Measurements from ENCODE around the gene TMEM52.

TMEM52 gene

DNA sequence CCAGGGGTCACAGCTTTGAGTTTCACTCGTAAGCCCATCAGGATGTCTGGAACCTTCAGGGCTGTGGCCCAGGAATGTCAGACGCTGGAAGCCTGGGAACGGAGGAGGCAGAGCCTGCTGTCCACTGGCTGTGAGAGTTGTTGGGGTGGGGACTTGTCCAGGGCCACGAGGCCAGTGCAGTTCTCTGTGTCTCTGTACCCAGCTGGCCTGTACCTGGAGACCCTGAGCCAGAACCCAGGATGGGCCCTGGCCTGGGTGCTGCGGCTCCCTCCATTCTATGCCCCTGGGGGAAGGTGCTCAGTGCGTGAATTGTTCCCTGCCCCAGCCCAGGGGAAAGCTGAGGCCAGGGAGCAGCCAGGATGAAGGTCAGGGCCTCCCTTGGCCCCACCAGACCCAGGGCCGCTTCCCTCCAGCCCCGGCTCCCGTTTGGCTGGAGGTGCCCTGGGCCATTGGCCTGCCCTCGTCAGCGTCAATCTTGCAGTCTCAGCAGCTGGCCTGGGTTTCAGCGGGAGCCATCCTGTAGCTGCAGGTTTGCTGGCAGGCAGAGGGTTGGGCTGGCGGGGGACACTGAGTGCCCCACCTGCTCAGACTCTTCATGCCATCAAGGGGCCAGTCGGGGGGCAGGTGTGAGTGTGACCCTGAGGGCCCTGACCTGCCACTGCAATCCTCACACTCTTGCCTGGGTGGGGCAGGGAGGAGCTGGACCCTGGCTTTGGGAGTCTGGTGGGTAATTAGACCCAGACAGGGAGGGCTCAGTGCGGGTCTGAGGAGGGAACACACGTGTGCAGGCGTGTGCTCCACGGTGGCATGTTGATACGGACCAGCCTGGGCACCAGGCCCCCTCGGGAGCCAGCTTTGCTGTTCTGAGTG is 4.7 kb downstream of the TMEM52 start:
- Histone ChIP-seq H3K27me3 (no peaks in the 10 kb centered on the region), H3K9me3 (no peaks in the 10 kb centered on the region), H3K4me3 (ENCODE audit: low read depth, low read length) (no peak overlapping the region), H3K36me3 (no peaks in the 10 kb centered on the region), H3K4me1 (no peaks in the 10 kb centered on the region)
- TF ChIP-seq, protein P1, sequence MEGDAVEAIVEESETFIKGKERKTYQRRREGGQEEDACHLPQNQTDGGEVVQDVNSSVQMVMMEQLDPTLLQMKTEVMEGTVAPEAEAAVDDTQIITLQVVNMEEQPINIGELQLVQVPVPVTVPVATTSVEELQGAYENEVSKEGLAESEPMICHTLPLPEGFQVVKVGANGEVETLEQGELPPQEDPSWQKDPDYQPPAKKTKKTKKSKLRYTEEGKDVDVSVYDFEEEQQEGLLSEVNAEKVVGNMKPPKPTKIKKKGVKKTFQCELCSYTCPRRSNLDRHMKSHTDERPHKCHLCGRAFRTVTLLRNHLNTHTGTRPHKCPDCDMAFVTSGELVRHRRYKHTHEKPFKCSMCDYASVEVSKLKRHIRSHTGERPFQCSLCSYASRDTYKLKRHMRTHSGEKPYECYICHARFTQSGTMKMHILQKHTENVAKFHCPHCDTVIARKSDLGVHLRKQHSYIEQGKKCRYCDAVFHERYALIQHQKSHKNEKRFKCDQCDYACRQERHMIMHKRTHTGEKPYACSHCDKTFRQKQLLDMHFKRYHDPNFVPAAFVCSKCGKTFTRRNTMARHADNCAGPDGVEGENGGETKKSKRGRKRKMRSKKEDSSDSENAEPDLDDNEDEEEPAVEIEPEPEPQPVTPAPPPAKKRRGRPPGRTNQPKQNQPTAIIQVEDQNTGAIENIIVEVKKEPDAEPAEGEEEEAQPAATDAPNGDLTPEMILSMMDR (IDR thresholded peaks at IDR 0.05; ENCODE audit: low read depth, low read length), result no peak
- no peak for DNase-seq

DNA sequence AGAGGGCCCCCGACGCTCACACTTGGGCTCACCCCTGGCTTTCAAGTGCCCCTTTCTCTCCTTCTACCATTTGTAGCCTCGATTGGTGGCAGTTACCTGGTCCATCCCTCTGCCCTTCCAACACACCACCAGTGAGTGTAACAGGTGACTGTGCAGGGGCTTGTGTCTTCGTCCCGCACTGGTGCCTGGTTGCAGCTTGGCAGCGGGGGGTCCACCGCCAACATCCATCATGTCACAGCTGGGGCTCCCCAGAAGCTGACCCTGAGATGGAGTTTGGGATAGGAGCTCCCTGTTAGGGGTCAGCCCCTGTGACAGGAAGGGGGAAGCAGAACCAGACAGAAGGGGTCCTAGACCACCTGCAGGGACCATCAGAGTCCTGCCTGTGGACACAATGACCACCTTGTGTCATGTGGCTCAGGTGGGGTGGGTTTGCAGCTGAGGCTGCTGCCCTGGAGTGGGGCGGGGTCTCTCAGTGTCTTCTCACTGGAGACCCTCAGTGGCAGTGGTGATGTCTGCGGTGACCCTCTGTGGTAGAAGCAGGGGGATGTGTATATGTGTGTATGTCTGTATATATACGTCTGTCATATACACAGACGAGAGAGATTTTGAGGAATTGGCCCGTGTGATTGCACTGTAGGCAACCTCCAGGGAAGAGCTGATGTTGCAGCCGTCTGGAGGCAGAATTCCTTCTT is 7.6 kb downstream of the TMEM52 start:
- Histone ChIP-seq H3K4me3 (ENCODE audit: low read depth, low read length) (no peak overlapping the region), H3K27me3 (no peaks in the 10 kb centered on the region), H3K9me3 (no peaks in the 10 kb centered on the region), H3K36me3 (no peaks in the 10 kb centered on the region), H3K4me1 (peaks cover 9% of the 10 kb centered on the region)
- TF ChIP-seq, protein P1 (IDR thresholded peaks at IDR 0.05; ENCODE audit: low read depth, low read length), result no peak
- no peak for DNase-seq

DNA sequence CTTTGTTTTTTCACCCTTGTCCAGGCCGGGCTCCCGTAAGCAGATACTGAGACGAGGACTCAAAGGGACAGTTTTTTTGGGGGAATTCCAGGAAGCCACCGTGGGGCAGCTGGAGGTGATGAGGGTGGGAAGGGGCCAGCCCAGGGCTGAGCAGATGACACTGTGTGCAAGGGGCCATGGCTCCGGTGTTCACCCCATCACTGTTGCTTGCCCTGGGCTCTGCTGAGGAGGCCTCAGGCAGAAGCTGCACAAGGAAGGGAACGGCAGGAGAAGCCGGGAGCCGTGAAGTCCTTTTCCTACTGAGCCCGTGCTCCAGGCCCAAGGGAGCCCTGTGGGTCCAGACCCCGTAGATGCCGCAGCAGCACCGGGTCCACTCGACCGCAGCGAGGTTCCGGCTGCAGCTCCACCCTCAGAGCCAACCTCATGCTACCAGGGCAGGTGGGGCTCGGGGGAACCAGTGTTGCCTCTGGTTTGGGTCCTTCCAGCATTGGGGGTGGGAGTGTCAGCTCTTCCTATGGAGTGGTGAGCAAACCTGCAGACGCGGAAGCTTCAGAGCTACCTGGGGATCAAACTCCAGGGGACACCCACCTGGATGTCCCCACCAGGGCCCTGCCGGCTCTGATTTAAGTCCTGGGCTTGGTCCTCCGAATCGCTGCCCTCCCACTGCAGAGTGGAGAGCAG is 8.3 kb downstream of the TMEM52 start:
- TF ChIP-seq, protein P1 (IDR thresholded peaks at IDR 0.05; ENCODE audit: low read depth, low read length), result no peak
- H3K4me3 ChIP-seq (ENCODE audit: low read depth, low read length), result no peak overlapping the region
- DNase-seq, result no peak
- H3K27me3 ChIP-seq, result no peaks in the 10 kb centered on the region
- H3K4me1 ChIP-seq, result peaks cover 15% of the 10 kb centered on the region
- H3K36me3 ChIP-seq, result no peaks in the 10 kb centered on the region
- no peaks in the 10 kb centered on the region for H3K9me3 ChIP-seq

DNA sequence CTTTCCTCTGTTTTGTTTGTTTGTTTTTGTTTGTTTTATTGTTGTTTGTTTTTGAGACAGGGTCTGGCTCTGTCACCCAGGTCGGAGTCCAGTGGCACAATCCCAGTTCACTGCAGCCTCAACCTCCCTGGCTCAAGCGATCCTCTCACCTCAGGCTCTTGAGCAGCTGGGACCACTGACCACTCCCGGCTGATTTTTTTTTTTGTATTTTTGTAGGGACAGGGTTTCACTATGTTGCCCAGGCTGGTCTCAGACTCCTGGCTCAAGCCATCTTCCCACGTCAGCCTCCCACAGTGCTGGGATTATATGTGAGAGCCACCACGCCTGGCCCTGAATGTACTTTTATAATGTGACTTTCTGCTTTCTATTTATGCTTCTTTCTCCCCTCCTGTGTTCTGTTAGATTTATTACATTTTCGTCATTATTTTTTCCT is 9.0 kb downstream of the TMEM52 start:
- no peak for DNase-seq
- H3K4me3 ChIP-seq (ENCODE audit: low read depth, low read length), result no peak overlapping the region

DNA sequence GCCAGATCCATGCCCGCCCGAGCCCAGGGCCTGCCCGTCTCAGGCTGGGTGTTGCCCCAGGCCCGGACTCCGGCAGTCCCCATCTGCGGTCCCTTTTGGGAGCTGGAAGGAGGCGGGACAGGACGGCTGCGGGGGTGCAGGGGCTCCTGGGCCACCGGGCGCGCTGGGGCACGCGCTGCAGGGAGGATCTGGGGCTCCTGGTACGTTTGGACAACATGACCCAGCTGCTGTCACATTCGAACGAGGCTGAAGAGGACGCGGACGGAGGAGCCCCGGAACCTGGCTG is 10.6 kb downstream of the TMEM52 start:
- H3K9me3 ChIP-seq, result no peaks in the 10 kb centered on the region
- H3K4me1 ChIP-seq, result peaks cover 15% of the 10 kb centered on the region
- H3K36me3 ChIP-seq, result no peaks in the 10 kb centered on the region
- DNase-seq, result no peak
- no peaks in the 10 kb centered on the region for H3K27me3 ChIP-seq
- TF ChIP-seq, protein P1 (IDR thresholded peaks at IDR 0.05; ENCODE audit: low read depth, low read length), result no peak
- peak overlapping the region; percentile 58 for H3K4me3 ChIP-seq (ENCODE audit: low read depth, low read length)

More for the DNA sequence above, 9.0 kb downstream of the TMEM52 start:
- TF ChIP-seq, protein P1 (IDR thresholded peaks at IDR 0.05; ENCODE audit: low read depth, low read length), result no peak
- H3K27me3 ChIP-seq, result no peaks in the 10 kb centered on the region
- H3K36me3 ChIP-seq, result no peaks in the 10 kb centered on the region
- peaks cover 15% of the 10 kb centered on the region for H3K4me1 ChIP-seq
- H3K9me3 ChIP-seq, result no peaks in the 10 kb centered on the region
